Caco-2 (cell line): ENCODE measurements around the gene ANAPC4. TPM values are rescaled to one million over a fixed set of nuclear protein-coding genes. Genes with fewer than 3 reads are reported as not detected.

Experiments used
- BruUV-seq: library from RNA; stranded (reverse); fragments of 400-500 nt; replicated peaks from 2 replicates; lab custom pipeline; 2021; lab: Mats Ljungman, UMichigan
- CTCF ChIA-PET: fragments of 300-600 bp; sonication (Branson Sonifier 250); formaldehyde crosslinking; loops from one replicate; lab custom pipeline; 2022; ENCODE audit warnings: antibody characterized with exemption; lab: Charles Lee
- POLR2A ChIA-PET: fragments of 300-600 bp; sonication (Branson Sonifier 250); formaldehyde crosslinking; loops from one replicate; lab custom pipeline; 2022; ENCODE audit warnings: antibody characterized with exemption; lab: Charles Lee
- DNase-seq, 2 experiments: peaks; one replicate each; pipeline versions ENCODE4 v3.0.0 to v3.0.0-alpha.2; 2020 to 2022
- H3K27me3 ChIP-seq: replicated peaks from 2 replicates; pipeline ENCODE4 v1.6.0; 2011; ENCODE audit warnings: low read length; ENCODE audit not compliant: control insufficient read depth, insufficient read depth
- H3K36me3 ChIP-seq: 2 replicates; pipeline ENCODE4 v1.5.1; 2011; ENCODE audit warnings: low read length; ENCODE audit not compliant: control insufficient read depth, insufficient read depth
- H3K4me1 ChIP-seq: fragments of 250-450 bp; sonication (Bioruptor Pico); 2 replicates; pipeline ENCODE4 v1.5.1; 2020; ENCODE audit warnings: mild to moderate bottlenecking
- H3K4me3 ChIP-seq: 2 replicates; pipeline ENCODE4 v1.5.1; 2011; ENCODE audit warnings: low read depth, mild to moderate bottlenecking, control low read depth, low read length
- H3K9me3 ChIP-seq: fragments of 250-450 bp; sonication (Bioruptor Pico); 2 replicates; pipeline ENCODE4 v1.5.1; 2020; ENCODE audit warnings: mild to moderate bottlenecking, moderate library complexity
- H3K27ac Mint-ChIP-seq: one replicate; pipeline ENCODE4 v1.8.0; 2022; ENCODE audit warnings: mixed read lengths; ENCODE audit not compliant: unreplicated experiment
- H3K27me3 Mint-ChIP-seq: one replicate; pipeline ENCODE4 v1.8.0; 2022; ENCODE audit warnings: mixed read lengths; ENCODE audit not compliant: insufficient read depth, unreplicated experiment
- H3K36me3 Mint-ChIP-seq: one replicate; pipeline ENCODE4 v1.8.0; 2022; ENCODE audit warnings: mild to moderate bottlenecking, mixed read lengths; ENCODE audit not compliant: insufficient read depth, unreplicated experiment
- H3K4me1 Mint-ChIP-seq: one replicate; pipeline ENCODE4 v1.8.0; 2022; ENCODE audit warnings: low read depth, mixed read lengths; ENCODE audit not compliant: unreplicated experiment
- H3K4me3 Mint-ChIP-seq: one replicate; pipeline ENCODE4 v1.8.0; 2022; ENCODE audit warnings: mild to moderate bottlenecking, moderate library complexity, mixed read lengths; ENCODE audit not compliant: unreplicated experiment
- H3K9me3 Mint-ChIP-seq: one replicate; pipeline ENCODE4 v1.8.0; 2022; ENCODE audit warnings: mixed read lengths; ENCODE audit not compliant: unreplicated experiment
- CTCF ChIP-seq, 2 experiments: fragments of 200-600 bp in 1 of 2; IDR thresholded peaks; 1 replicate in 1 of 2; 2 replicates in 1 of 2; pipeline versions ENCODE4 v1.5.1 to v1.8.0; 2011 to 2022; ENCODE audit warnings: antibody characterized with exemption in 1 of 2, control low read depth in 1 of 2, inconsistent platforms in 1 of 2, low read depth in 1 of 2, low read length in 1 of 2, mild to moderate bottlenecking in 1 of 2, moderate library complexity in 1 of 2; ENCODE audit not compliant: insufficient read depth in 1 of 2, severe bottlenecking in 1 of 2, unreplicated experiment in 1 of 2
- intact Hi-C: fragments of 100-400 bp; cut with micrococcal nuclease; formaldehyde crosslinking; loops from one replicate; pipeline ENCODE4 v1.10.0; 2022; ENCODE audit not compliant: unreplicated experiment
- total RNA-seq: library from RNA; stranded (reverse); gene quantifications from 2 replicates; pipeline ENCODE4 v1.2.3, GENCODE V29; 2022

ANAPC4 gene
- total RNA-seq, 1 experiment from 2014 or later, result 32.3 TPM

GRCh38 chr4:25358515-25359275, 18.4 kb upstream of the ANAPC4 start:
- no peak for DNase-seq
- no peak overlapping the region for H3K27ac Mint-ChIP-seq
- no peaks in the 10 kb centered on the region for H3K4me1 Mint-ChIP-seq
- no peak overlapping the region for H3K4me3 Mint-ChIP-seq
- H3K9me3 Mint-ChIP-seq, result peaks cover 12% of the 10 kb centered on the region
- no TSS peak for BruUV-seq
- TF ChIP-seq CTCF (IDR thresholded peaks at IDR 0.05; ENCODE audit: insufficient read depth in 1 of 2, low read depth in 1 of 2, low read length in 1 of 2, severe bottlenecking in 1 of 2, unreplicated experiment in 1 of 2), result no peak
- Histone ChIP-seq H3K27me3 (no peaks in the 10 kb centered on the region), H3K9me3 (peaks cover 3% of the 10 kb centered on the region; the same call in 1 of the 2 replicates), H3K36me3 (peaks cover 3% of the 10 kb centered on the region), H3K4me3 (no peak overlapping the region), H3K4me1 (no peaks in the 10 kb centered on the region)
- CTCF ChIA-PET, result no interaction called here
- H3K36me3 Mint-ChIP-seq, result peaks cover 12% of the 10 kb centered on the region
- intact Hi-C loops, result no loop called here
- POLR2A ChIA-PET, result no interaction called here
- no peaks in the 10 kb centered on the region for H3K27me3 Mint-ChIP-seq

- Histone ChIP-seq H3K27me3 (no peaks in the 10 kb centered on the region), H3K4me1 (no peaks in the 10 kb centered on the region), H3K36me3 (peaks cover 3% of the 10 kb centered on the region), H3K9me3 (peaks cover 3% of the 10 kb centered on the region; the same call in 1 of the 2 replicates), H3K4me3 (no peak overlapping the region)
- POLR2A ChIA-PET, result no interaction called here
- no peak for DNase-seq
- intact Hi-C loops, result no loop called here
- H3K36me3 Mint-ChIP-seq, result peaks cover 14% of the 10 kb centered on the region
- BruUV-seq, result no TSS peak
- no peak overlapping the region for H3K4me3 Mint-ChIP-seq
- no peaks in the 10 kb centered on the region for H3K27me3 Mint-ChIP-seq
- CTCF ChIA-PET, result no interaction called here
- H3K4me1 Mint-ChIP-seq, result no peaks in the 10 kb centered on the region
- no peak overlapping the region for H3K27ac Mint-ChIP-seq
- TF ChIP-seq CTCF (IDR thresholded peaks at IDR 0.05; ENCODE audit: insufficient read depth in 1 of 2, low read depth in 1 of 2, low read length in 1 of 2, severe bottlenecking in 1 of 2, unreplicated experiment in 1 of 2), result no peak
- H3K9me3 Mint-ChIP-seq, result peaks cover 12% of the 10 kb centered on the region
Measured at GRCh38 chr4:25361253-25361652, 15.8 kb upstream of the ANAPC4 start.

DNA sequence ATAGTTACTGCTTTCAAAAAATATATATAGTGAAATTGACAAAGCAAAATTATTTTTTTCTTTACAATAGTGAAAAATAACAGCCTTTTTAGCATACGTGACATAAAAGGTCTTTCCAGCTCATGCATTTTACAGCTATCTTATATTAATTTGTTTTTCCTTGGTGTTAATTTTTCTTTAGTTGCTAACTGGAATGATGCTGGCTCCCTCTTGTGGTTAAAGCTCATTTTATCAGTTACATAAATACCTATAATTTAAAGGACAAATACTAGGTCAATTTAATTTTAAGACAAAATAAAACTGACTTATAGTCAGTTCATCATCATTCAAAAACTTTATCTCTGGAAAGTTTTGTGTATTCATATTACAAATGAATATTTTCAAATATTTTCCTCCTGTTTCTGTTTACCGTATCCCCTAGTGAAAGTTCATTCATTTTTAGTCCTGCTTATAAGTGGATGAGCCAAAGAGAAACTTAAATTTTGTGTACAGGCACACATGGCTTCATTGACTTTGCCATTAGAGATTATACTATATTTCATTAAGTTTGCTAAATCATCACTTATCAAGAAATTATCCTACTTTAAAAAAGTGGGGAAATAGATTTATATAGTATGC, 9.9 kb upstream of the ANAPC4 start:
- Histone ChIP-seq H3K4me1 (peaks cover 15% of the 10 kb centered on the region), H3K27me3 (no peaks in the 10 kb centered on the region), H3K36me3 (no peaks in the 10 kb centered on the region), H3K4me3 (no peak overlapping the region), H3K9me3 (no peaks in the 10 kb centered on the region)
- no peaks in the 10 kb centered on the region for H3K4me1 Mint-ChIP-seq
- H3K27me3 Mint-ChIP-seq, result no peaks in the 10 kb centered on the region
- DNase-seq, result peak in 1 of 2 experiments; percentile 24
- no peak overlapping the region for H3K27ac Mint-ChIP-seq
- peak; percentile 34 to 36 for TF ChIP-seq CTCF (IDR thresholded peaks at IDR 0.05; ENCODE audit: insufficient read depth in 1 of 2, low read depth in 1 of 2, low read length in 1 of 2, severe bottlenecking in 1 of 2, unreplicated experiment in 1 of 2)
- H3K4me3 Mint-ChIP-seq, result no peak overlapping the region
- ChIA-PET POLR2A (interaction anchor here (0.6 kb wide), 1 partner anchor 55 kb away, joined by 4 read pairs; the partner anchor contains the start of gene ZCCHC4), CTCF (interaction anchor here (0.7 to 3.5 kb wide), 8 partner anchors 10 to 386 kb away, joined by 3 to 29 read pairs (median 4); partner anchors contain the start of gene ZCCHC4)
- intact Hi-C loops, result loop anchor here (1.0 to 5.0 kb wide), 3 partner anchors 55 to 386 kb away; partner anchors contain the start of gene ZCCHC4
- H3K9me3 Mint-ChIP-seq, result no peaks in the 10 kb centered on the region
- BruUV-seq, result no TSS peak
- H3K36me3 Mint-ChIP-seq, result peaks cover 11% of the 10 kb centered on the region
